Activated CD4-positive, CD25-positive, alpha-beta regulatory T cell treated with anti-CD3 and anti-CD28 coated beads, Interleukin-2, amount 50 U/mL, for 72 hours (primary cell): Measurements from ENCODE around the gene ERFL.

Experiments
- DNase-seq: peaks from one replicate; pipeline ENCODE4 v3.0.0; 2021

Gene ERFL

GRCh38 chr19:41912899-41913537 is 15.2 kb downstream of the ERFL start:
- no peak for DNase-seq

- DNase-seq = no peak
Measured at GRCh38 chr19:41911889-41912731, 16.1 kb downstream of the ERFL start.

DNA sequence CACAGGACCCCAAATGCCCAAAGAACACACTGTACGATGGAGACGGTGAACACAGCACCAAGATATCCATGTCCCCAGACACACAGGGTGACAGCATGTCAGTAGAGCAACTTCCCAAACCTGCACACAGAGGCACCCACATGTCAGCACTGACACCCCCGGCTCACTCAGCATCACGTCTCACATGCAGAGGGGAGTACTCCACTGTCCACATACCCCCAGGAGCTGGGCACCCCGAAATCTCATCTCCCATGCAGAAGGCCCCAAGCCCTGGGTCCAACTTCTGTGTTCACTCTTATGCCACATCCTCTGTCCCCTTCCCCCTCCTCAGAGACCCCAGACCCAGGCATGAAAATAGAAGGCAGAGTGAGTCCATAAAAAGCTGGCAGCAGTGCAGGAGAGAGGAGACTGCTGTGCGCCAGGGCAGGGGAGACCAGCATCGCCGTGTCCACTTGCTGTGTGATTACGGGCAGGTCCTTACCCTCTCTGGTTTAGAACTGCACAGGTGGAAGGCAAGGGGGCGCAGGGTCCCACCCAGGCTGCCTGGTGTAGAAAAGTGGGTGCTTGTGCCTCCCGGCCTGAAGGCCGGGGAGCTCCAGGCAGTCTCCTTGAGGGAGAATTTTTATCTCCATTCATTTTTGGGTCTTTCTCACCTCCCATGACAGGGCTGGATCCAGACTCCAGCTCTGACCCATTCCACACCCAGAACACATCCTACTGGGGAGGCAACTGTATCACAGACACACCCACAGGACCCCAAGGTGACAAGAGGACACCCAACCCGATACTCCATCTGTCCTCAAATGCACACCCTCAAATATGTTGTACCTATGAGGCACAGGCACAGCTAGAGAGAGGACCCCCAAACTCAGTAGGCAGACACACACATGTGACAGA is 17.0 kb downstream of the ERFL start:
- no peak for DNase-seq

GRCh38 chr19:41910240-41910991 is 17.8 kb downstream of the ERFL start:
- no peak for DNase-seq

GRCh38 chr19:41909706-41910105 is 18.5 kb downstream of the ERFL start:
- no peak for DNase-seq

GRCh38 chr19:41908724-41909464 is 19.4 kb downstream of the ERFL start:
- no peak for DNase-seq

DNA sequence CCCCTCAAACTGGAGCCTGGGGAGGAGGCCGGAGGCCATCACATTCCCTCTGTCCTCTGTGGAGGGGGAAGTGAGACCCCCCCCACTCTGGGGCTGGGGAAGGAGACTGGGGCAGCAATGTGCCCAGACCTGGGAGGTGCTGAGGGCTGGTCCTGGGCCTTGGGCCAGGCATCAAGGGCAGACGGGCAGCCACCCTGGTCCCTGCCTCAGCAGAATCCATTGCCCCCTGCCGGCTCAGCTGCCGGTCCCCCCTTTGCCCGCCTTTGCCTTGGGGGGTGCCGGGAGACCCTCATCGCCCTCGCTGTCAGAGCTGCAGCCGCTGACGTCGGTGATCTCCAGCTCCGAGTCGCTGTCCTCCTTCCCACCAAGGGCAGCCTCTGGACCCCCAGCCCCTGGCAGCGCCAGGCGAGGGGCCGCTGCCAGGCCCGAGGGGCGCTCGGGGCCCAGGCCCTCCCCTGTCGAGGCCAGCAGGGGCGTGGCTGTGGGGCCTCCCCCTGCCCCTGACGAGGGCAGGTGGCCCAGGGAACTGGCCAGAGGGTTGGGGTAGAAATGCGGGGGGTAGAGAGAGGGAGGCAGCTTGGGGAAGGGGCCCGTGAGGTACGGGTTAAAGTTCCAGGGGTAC is 20.1 kb downstream of the ERFL start:
- no peak for DNase-seq

DNA sequence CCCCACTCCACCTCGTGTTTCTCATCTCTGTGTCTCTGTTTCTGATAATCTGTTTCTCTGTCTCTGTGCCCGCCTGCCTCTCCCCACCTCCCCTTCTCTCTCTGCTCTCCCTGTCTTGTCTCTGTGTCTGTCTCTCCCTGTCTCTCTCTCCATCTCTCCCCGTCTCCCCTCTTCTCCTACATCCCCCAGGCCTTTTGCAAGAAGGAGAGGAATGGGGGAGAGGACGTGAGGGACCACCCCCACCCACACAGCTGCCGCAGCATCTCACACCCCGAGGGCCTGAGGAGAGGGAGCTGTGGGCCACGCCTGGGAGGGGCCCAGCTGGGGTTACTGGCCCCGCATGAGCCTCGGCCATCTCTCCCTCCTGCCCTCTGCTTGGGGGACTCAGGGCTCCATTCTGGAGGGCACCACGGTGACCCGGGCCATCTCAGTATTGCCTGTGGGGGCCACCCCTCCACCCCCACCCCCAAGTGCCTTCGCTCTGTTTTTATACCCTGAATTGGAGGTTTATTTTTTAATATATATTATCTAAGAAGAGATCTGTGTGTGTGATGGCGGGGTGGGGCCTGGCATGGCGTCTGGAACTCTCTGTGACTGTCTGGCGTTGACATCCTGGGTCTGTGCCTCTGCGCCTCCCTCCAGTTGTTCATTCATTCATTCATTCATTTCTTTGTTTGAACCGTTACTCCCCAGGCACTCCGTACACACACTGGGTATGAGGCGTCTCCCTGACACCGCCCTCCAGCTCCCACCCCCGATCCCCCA is 21.2 kb downstream of the ERFL start:
- DNase-seq = no peak

DNA sequence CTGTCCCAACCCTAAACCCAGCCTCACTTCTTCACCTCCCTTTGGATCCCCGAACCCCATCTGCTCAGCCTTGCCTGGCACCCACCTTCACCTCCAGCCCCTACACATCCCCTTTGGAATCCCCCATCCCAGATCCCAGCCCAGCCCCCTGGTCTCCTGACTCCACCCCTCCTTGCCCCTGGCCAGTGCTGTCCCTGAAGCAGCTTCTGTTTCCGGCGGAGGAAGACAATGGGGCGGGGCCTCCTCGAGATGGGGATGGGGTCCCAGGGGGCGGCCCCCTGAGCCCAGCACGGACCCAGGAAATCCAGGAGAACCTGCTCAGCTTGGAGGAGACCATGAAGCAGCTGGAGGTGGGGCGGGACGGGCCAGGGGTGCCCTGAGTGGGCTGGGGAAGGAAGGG is 22.0 kb downstream of the ERFL start:
- DNase-seq = no peak

GRCh38 chr19:41905273-41906002 is 22.8 kb downstream of the ERFL start:
- DNase-seq = no peak

GRCh38 chr19:41904118-41904870 is 24.0 kb downstream of the ERFL start:
- DNase-seq = no peak

GRCh38 chr19:41903193-41903953 is 24.9 kb downstream of the ERFL start:
- DNase-seq = no peak

DNA sequence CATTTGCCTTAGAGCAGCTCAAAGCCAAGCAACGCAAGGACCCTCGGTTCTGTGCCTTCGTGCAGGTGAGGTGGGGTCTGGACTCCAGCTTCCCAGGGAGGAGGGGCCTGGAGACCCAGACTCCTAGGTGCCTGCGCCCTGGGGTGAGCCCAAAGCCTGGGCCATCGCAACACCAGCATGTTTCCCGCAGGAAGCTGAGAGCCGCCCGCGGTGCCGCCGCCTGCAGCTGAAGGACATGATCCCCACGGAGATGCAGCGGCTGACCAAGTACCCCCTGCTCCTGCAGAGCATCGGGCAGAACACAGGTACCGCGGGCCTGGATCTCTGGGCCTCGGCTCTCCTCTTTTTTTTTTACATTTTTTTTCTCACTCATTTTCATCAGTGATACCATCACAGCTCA is 25.7 kb downstream of the ERFL start:
- DNase-seq = no peak

DNA sequence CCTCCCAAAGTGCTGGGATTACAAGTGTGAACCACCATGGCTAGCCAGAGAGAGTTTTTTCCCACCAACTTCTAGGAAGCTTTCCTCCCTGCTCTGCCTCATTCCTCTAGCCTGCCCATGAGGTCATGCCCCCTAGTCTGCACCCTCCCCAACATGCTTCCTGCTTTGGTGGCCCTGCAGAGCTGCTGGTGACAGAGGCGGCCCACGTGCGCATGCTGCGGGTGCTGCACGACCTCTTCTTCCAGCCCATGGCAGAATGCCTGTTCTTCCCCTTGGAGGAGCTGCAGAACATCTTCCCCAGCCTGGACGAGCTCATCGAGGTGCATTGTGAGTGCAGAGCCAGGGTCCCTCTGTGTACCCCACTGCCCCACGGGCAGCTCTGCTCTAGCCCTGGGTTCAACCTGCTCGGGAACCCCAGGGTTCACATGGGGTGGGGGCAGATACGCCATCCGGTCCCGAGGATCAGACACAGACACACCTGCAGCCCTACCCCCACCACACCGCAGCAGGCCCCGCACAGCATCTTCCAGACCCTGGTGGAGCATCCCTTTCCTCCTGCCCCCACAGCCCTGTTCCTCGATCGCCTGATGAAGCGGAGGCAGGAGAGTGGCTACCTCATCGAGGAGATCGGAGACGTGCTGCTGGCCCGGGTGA is 26.4 kb downstream of the ERFL start:
- DNase-seq = no peak

DNA sequence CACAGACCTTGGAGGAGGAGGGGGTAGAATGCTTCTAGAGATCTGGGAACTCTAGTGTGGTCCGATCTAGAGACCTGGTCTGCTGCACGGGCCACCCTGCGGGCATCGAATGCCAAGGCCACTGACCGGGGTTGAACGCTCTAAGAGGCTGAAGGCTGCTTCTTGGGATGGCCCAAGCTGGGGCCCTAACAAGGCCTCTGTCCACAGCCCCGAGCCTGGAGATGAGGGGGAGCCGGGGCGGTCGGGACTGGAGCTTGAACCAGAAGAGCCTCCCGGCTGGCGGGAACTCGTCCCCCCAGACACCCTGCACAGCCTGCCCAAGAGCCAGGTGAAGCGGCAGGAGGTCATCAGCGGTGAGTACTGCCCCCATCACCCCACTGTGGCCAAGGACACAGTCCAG is 30.0 kb downstream of the ERFL start:
- no peak for DNase-seq

- DNase-seq = no peak
Measured at GRCh38 chr19:41897820-41898219, 30.4 kb downstream of the ERFL start.

- DNase-seq = no peak
Measured at GRCh38 chr19:41897181-41897580, 31.1 kb downstream of the ERFL start.

DNA sequence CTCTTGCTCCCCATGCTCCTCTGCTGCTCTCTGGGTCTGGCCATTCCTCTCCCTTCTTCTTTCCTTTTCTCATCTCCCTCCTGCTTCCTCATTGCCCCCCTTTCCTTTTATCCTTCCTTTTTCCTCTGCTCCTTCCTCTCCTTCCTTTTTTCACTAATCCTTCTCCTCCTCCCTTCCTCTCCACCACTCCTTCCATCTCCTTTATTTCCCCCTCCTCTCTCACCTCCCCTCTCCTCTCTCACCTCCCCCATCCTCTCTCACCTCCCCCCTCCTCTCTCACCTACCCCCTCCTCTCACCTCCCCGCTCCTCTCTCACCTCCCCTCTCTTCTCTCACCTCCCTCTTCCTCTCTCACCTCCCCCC is 31.7 kb downstream of the ERFL start:
- no peak for DNase-seq
